Measurements from ENCODE around the gene TOP2B.

DNA sequence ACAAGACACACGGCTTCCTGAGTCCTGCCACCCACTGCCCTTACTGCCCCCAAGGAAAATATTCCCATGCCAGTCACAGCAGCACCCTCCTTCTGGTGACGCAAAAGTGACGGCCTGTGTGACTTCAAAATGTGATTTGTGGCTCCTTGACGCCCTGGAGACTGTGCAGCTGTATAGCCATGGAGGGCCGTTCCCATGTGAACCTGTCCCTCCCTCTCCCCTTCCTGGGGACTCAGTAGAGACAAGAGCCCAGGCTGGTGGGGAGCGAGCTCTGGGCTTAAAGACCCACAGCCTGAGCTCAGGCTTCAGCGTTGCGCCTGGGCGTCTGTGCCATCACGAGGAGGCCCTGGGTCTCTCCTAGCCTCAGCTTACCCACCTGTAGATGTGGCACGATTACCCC, 78.2 kb downstream of the TOP2B start:
- TF ChIP-seq, protein P1, sequence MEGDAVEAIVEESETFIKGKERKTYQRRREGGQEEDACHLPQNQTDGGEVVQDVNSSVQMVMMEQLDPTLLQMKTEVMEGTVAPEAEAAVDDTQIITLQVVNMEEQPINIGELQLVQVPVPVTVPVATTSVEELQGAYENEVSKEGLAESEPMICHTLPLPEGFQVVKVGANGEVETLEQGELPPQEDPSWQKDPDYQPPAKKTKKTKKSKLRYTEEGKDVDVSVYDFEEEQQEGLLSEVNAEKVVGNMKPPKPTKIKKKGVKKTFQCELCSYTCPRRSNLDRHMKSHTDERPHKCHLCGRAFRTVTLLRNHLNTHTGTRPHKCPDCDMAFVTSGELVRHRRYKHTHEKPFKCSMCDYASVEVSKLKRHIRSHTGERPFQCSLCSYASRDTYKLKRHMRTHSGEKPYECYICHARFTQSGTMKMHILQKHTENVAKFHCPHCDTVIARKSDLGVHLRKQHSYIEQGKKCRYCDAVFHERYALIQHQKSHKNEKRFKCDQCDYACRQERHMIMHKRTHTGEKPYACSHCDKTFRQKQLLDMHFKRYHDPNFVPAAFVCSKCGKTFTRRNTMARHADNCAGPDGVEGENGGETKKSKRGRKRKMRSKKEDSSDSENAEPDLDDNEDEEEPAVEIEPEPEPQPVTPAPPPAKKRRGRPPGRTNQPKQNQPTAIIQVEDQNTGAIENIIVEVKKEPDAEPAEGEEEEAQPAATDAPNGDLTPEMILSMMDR (conservative IDR thresholded peaks at IDR 0.05; ENCODE audit: low read length) = no peak
- TF ChIP-seq EZH2phosphoT487 (IDR thresholded peaks at IDR 0.05; ENCODE audit: borderline replicate concordance) = no peak
